Adrenal gland (tissue), 5 donors: ENCODE data around the gene DDX28.

ENCODE experiments used
- POLR2A ChIP-seq, 2 donors: fragments of 450-650 bp; IDR thresholded peaks; one replicate each; pipeline ENCODE4 v1.6.1; 2017; ENCODE audit warnings: antibody characterized with exemption in 2 of 2, mild to moderate bottlenecking in 2 of 2, moderate library complexity in 1 of 2
- TF ChIP-seq, protein P1 (sequence below), 6 experiments: fragments of 450-650 bp in 4 of 6; fragments of 200-600 bp in 2 of 6; sonication (generic) in 1 of 6; IDR thresholded peaks; 1 replicate in 5 of 6; 2 replicates in 1 of 6; pipeline versions ENCODE4 v1.5.1 to v1.8.0; 2016 to 2021; ENCODE audit warnings: antibody characterized with exemption in 6 of 6, mild to moderate bottlenecking in 2 of 6, moderate library complexity in 1 of 6
- donor health status: DM: no; HTN: no; CAD: no.

DNA sequence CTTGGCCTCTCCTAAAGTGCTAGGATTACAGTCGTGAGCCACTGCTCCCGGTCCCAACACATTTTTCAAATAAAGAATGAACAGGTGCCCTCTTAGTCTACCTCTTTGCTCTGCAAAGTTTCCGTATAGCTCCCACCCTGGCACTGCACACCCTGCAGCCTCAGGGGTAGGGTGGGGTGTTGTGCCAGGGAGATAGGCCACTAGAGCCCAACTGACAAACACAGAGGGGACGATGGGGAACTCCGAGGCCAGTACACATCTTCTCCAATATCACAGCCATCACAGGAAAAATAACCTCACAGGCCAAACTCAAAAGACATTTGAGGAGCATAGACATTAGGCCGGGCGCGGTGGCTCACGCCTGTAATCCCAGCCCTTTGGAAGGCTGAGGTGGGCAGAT is 51.9 kb downstream of the DDX28 start:
- TF ChIP-seq, protein P1, sequence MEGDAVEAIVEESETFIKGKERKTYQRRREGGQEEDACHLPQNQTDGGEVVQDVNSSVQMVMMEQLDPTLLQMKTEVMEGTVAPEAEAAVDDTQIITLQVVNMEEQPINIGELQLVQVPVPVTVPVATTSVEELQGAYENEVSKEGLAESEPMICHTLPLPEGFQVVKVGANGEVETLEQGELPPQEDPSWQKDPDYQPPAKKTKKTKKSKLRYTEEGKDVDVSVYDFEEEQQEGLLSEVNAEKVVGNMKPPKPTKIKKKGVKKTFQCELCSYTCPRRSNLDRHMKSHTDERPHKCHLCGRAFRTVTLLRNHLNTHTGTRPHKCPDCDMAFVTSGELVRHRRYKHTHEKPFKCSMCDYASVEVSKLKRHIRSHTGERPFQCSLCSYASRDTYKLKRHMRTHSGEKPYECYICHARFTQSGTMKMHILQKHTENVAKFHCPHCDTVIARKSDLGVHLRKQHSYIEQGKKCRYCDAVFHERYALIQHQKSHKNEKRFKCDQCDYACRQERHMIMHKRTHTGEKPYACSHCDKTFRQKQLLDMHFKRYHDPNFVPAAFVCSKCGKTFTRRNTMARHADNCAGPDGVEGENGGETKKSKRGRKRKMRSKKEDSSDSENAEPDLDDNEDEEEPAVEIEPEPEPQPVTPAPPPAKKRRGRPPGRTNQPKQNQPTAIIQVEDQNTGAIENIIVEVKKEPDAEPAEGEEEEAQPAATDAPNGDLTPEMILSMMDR (IDR thresholded peaks at IDR 0.05) = no peak
- no peak for TF ChIP-seq POLR2A (IDR thresholded peaks at IDR 0.05)
